ENCODE results near the gene WDFY3. TPM values are rescaled to one million over a fixed set of nuclear protein-coding genes. Genes with fewer than 3 reads are reported as not detected.
A peak's percentile ranks its signal among the peaks of the same experiment; 100 is the strongest.

WDFY3 gene
- total and polyA plus RNA-seq, 2 of the 4 experiments (the other 2 are of a cell fraction): 12.5 to 58.1 TPM

DNA sequence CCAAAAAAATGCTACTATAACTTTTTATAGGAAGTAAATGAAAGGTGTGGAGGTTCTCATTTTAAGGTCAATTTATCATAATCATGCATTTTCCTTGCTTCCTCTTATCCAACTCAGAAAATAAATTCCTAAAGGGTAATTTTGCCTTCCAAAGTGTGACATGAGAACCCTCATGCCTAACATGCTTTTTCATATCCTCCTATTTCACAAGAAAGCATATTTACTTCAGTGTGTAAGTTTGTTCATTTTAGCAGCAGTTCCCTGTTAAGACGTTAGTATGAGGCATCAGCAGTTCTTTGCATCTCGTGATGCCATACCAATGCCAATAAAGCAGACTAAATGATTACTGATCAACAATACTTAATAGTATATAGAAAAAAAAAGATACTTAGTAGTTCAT, 18.4 kb downstream of the WDFY3 start:
- DNase-seq (peak; percentile 17), ATAC-seq (ENCODE audit: low read depth) (no peak; the same call in 1 of the 2 replicates)
- Histone ChIP-seq H3K4me3 (ENCODE audit: insufficient read depth, low read depth, low read length) (no peak overlapping the region), H2BK15ac (ENCODE audit: low read depth, low read length) (no peak overlapping the region), H2BK5ac (ENCODE audit: low read depth, low read length, poor library complexity, severe bottlenecking) (no peak overlapping the region), H2BK20ac (ENCODE audit: low read depth, low read length) (no peak overlapping the region), H3K23ac (ENCODE audit: low read depth, low read length) (no peak overlapping the region), H4K8ac (ENCODE audit: low read depth in 2 of 2, low read length in 2 of 2) (no peak overlapping the region), H4K20me1 (ENCODE audit: insufficient read depth, low read length) (peaks cover 63% of the 10 kb centered on the region), H3K27ac (ENCODE audit: insufficient read depth, low read length) (no peak overlapping the region), H3K36me3 (ENCODE audit: control insufficient read depth, insufficient read depth, low read length) (peaks cover 2% of the 10 kb centered on the region; the same call in 1 of the 2 replicates), H3K27me3 (ENCODE audit: control insufficient read depth, insufficient read depth, low read length) (no peaks in the 10 kb centered on the region), H3K18ac (ENCODE audit: low read depth, low read length) (no peak overlapping the region), H3K9ac (ENCODE audit: low read depth, low read length) (no peak overlapping the region), H2AK9ac (replicated peaks; ENCODE audit: low read depth, low read length, poor library complexity) (no peak overlapping the region), H3K56ac (ENCODE audit: extremely low read depth, insufficient read depth, low read length) (no peak overlapping the region), H4K5ac (ENCODE audit: low read depth, low read length) (no peak overlapping the region), H4K91ac (ENCODE audit: insufficient read depth, low read depth, low read length) (no peak overlapping the region), H3K9me3 (ENCODE audit: control insufficient read depth, insufficient read depth, low read length) (no peaks in the 10 kb centered on the region), H3K79me1 (ENCODE audit: low read depth in 1 of 2, low read length in 2 of 2) (peaks cover 33 to 72% of the 10 kb centered on the region in 2 experiments), H3K14ac (replicated peaks; ENCODE audit: low read depth, low read length) (no peak overlapping the region), H2BK120ac (ENCODE audit: low read depth, low read length) (no peak overlapping the region), H3K4me1 (ENCODE audit: control insufficient read depth, insufficient read depth, low read length) (peaks cover 7% of the 10 kb centered on the region), H3K4ac (ENCODE audit: low read depth, low read length) (no peak overlapping the region), H3K9me1 (ENCODE audit: insufficient read depth, low read length) (peaks cover 10% of the 10 kb centered on the region), H3K4me2 (ENCODE audit: low read depth, low read length) (no peak overlapping the region), H2AK5ac (ENCODE audit: low read depth, low read length) (no peak overlapping the region), H2AFZ (replicated peaks; ENCODE audit: low read length, poor library complexity) (no peak overlapping the region)
- in situ Hi-C loops (cut with MboI; ENCODE audit: low sequenced_read_pairs): no loop called here
- dilution Hi-C loops (cut with HindIII; ENCODE audit: low sequenced_read_pairs, unreplicated experiment): no loop called here
- intact Hi-C loops (cut with micrococcal nuclease): loop anchor here (5.0 kb wide), 1 partner anchor 146 kb away; no protein-coding TSS in a partner anchor
- no CpG with 5 or more reads among the region's 2 CpGs for WGBS, 2 experiments (ENCODE audit: extremely low coverage in 2 of 2, insufficient read length in 1 of 2)
- POLR2A ChIA-PET (ENCODE audit: unreplicated experiment): interaction anchor here (0.6 kb wide), 1 partner anchor 52 kb away, joined by 4 read pairs; no protein-coding TSS in a partner anchor
- CTCF ChIA-PET: no interaction called here
- no peak for TF ChIP-seq CEBPB (IDR thresholded peaks at IDR 0.05; ENCODE audit: low read depth, low read length)
- BruUV-seq (replicated peaks): no TSS peak
